ENCODE results near the gene NUCKS1.
"Not testable (repeated sequence)": the region's sequence is repeated elsewhere in the genome, so short reads cannot be mapped to it uniquely, and the experiment has no call there.

NUCKS1 gene

DNA sequence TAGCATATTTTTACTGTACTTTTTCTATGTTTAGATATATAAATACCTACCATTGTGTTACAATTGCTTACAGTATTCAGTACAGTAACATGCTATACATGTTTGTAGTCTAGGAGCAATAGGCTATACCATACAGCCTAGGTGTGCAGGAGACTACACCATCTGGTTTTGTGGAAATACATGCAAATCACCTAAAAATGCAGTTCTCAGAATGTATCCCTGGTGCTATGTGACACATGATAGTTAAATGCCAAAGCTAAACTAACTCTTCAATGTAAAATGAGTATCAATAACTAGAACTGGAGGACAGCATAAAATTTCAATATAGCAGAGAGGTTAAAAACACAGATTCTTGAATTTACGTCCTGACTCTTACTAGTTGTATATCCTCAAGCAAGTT lies 14.8 kb downstream of the NUCKS1 start:
- TF ChIP-seq, protein P1, sequence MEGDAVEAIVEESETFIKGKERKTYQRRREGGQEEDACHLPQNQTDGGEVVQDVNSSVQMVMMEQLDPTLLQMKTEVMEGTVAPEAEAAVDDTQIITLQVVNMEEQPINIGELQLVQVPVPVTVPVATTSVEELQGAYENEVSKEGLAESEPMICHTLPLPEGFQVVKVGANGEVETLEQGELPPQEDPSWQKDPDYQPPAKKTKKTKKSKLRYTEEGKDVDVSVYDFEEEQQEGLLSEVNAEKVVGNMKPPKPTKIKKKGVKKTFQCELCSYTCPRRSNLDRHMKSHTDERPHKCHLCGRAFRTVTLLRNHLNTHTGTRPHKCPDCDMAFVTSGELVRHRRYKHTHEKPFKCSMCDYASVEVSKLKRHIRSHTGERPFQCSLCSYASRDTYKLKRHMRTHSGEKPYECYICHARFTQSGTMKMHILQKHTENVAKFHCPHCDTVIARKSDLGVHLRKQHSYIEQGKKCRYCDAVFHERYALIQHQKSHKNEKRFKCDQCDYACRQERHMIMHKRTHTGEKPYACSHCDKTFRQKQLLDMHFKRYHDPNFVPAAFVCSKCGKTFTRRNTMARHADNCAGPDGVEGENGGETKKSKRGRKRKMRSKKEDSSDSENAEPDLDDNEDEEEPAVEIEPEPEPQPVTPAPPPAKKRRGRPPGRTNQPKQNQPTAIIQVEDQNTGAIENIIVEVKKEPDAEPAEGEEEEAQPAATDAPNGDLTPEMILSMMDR (IDR thresholded peaks at IDR 0.05; ENCODE audit: control insufficient read depth, extremely low read depth, insufficient read depth) = no peak

GRCh38 chr1:205733438-205734175 lies 16.4 kb downstream of the NUCKS1 start:
- TF ChIP-seq, protein P1 (IDR thresholded peaks at IDR 0.05; ENCODE audit: control insufficient read depth, extremely low read depth, insufficient read depth) = no peak
- H3K4me3 ChIP-seq (ENCODE audit: low read depth, low read length) = no peak overlapping the region
- no peak for DNase-seq (ENCODE audit: low read depth)

More for the DNA sequence above, 14.8 kb downstream of the NUCKS1 start:
- no peak overlapping the region for H3K4me3 ChIP-seq (ENCODE audit: low read depth, low read length)
- no peak for DNase-seq (ENCODE audit: low read depth)

- no peak for DNase-seq (ENCODE audit: low read depth)
- TF ChIP-seq, protein P1 (IDR thresholded peaks at IDR 0.05; ENCODE audit: control insufficient read depth, extremely low read depth, insufficient read depth) = no peak
These were observed 19.9 kb downstream of the NUCKS1 start for GRCh38 chr1:205729945-205730610.

GRCh38 chr1:205726619-205727125 lies 23.3 kb downstream of the NUCKS1 start:
- no peak for DNase-seq (ENCODE audit: low read depth)
- TF ChIP-seq, protein P1 (IDR thresholded peaks at IDR 0.05; ENCODE audit: control insufficient read depth, extremely low read depth, insufficient read depth) = no peak
- no peak overlapping the region for H3K4me3 ChIP-seq (ENCODE audit: low read depth, low read length)

More at GRCh38 chr1:205729945-205730610, 19.9 kb downstream of the NUCKS1 start:
- H3K4me3 ChIP-seq (ENCODE audit: low read depth, low read length) = no peak overlapping the region

- no peak for DNase-seq (ENCODE audit: low read depth)
- TF ChIP-seq, protein P1 (IDR thresholded peaks at IDR 0.05; ENCODE audit: control insufficient read depth, extremely low read depth, insufficient read depth) = no peak
- no peak overlapping the region for H3K4me3 ChIP-seq (ENCODE audit: low read depth, low read length)
These were observed 24.5 kb downstream of the NUCKS1 start for GRCh38 chr1:205725514-205725913.

DNA sequence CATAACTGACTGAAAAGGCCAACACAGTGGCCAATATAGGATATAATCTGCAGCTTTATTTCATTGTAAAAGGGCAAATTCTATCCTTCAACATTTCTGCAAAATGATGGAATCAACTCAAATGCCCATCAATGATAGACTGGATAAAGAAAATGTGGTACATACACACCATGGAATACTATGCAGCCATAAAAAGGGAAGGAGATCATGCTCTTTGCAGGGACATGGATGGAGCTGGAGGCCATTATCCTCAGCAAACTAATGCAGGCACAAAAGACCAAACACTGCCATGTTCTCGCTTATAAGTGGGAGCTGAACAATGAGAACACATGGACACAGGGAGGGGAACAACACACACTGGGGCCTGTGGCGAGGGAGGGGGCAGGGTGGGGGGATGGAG lies 29.2 kb downstream of the NUCKS1 start:
- not testable (repeated sequence) for DNase-seq (ENCODE audit: low read depth)

DNA sequence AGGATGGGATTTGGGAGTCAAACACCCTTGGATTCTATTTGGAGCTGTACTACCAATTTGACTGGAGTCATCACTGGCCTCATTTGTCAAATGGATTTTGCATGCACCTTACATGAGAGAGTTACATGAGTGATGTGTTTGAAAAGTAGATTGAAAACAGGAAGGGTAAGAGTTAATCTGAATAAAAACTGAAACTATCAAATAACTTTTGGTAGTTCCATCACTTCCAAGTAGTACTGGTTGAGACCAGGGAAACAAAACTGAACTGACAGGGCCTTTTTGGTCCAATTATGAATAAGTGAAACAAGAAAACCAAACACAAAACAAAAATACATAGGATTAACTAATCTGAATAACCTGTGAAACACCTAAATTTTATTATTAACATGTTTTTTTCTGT lies 30.2 kb downstream of the NUCKS1 start:
- no peak for DNase-seq (ENCODE audit: low read depth)

More for the DNA sequence above, 29.2 kb downstream of the NUCKS1 start:
- H3K4me3 ChIP-seq (ENCODE audit: low read depth, low read length) = not testable (repeated sequence)

More for the DNA sequence above, 30.2 kb downstream of the NUCKS1 start:
- TF ChIP-seq, protein P1 (IDR thresholded peaks at IDR 0.05; ENCODE audit: control insufficient read depth, extremely low read depth, insufficient read depth) = no peak
- H3K4me3 ChIP-seq (ENCODE audit: low read depth, low read length) = no peak overlapping the region

All from LNCaP clone FGC (cell line).